ENCODE results near the gene PLBD1. TPM values are rescaled to one million over a fixed set of nuclear protein-coding genes. Genes with fewer than 3 reads are reported as not detected.

PLBD1 gene
- total RNA-seq, 6 donors from 2014 or later: 17.8 to 69.2 (median 36.5) TPM

GRCh38 chr12:14558473-14558959 is 9.2 kb downstream of the PLBD1 start:
- no peaks in the 10 kb centered on the region for H3K9me3 ChIP-seq
- WGBS, 2 donors: 46 to 61% methylated on average over 4 of the region's 4 CpGs
- H3K4me3 ChIP-seq: no peak overlapping the region
- H3K27me3 ChIP-seq: no peaks in the 10 kb centered on the region
- H3K27ac ChIP-seq: peak overlapping the region in 2 of 4 donors; percentile 10 to 28
- H3K36me3 ChIP-seq: no peaks in the 10 kb centered on the region
- ATAC-seq (ENCODE audit: low FRiP score in 2 of 2) (peak in 1 of 2 donors; percentile 41), DNase-seq (peak in 1 of 2 donors; percentile 29)
- H3K4me1 ChIP-seq: peaks cover 4 to 25% (median 19%) of the 10 kb centered on the region in 4 donors
- TF ChIP-seq POLR2A (IDR thresholded peaks at IDR 0.05) (no peak), EP300 (IDR thresholded peaks at IDR 0.05) (no peak), POLR2AphosphoS5 (IDR thresholded peaks at IDR 0.05) (no peak), CTCF (IDR thresholded peaks at IDR 0.05) (no peak)

- Histone ChIP-seq H3K9me3 (no peaks in the 10 kb centered on the region), H3K4me3 (no peak overlapping the region), H3K27me3 (no peaks in the 10 kb centered on the region), H3K4me1 (peaks cover 4 to 20% (median 17%) of the 10 kb centered on the region in 4 donors), H3K36me3 (no peaks in the 10 kb centered on the region), H3K27ac (peak overlapping the region in 1 of 4 donors; percentile 28)
- 77 to 93% methylated on average over 7 to 8 of the region's 8 CpGs for WGBS, 2 donors
- ATAC-seq (ENCODE audit: low FRiP score in 2 of 2) (no peak), DNase-seq (no peak)
- TF ChIP-seq EP300 (IDR thresholded peaks at IDR 0.05) (no peak), POLR2AphosphoS5 (IDR thresholded peaks at IDR 0.05) (no peak), POLR2A (IDR thresholded peaks at IDR 0.05) (no peak), CTCF (IDR thresholded peaks at IDR 0.05) (no peak)
Observed at GRCh38 chr12:14557966-14558365, 9.7 kb downstream of the PLBD1 start.

- DNase-seq (peak in 1 of 2 donors; percentile 94), ATAC-seq (ENCODE audit: low FRiP score in 2 of 2) (peak; percentile 92 to 94)
- peak overlapping the region in 1 of 4 donors; percentile 1 for H3K4me3 ChIP-seq
- no peak for TF ChIP-seq POLR2A (IDR thresholded peaks at IDR 0.05)
- peak in 3 of 6 experiments; percentile 8 to 35 (median 13) for TF ChIP-seq CTCF (IDR thresholded peaks at IDR 0.05)
- peak; percentile 39 to 49 for TF ChIP-seq POLR2AphosphoS5 (IDR thresholded peaks at IDR 0.05)
- peak in 1 of 4 donors; percentile 57 for TF ChIP-seq EP300 (IDR thresholded peaks at IDR 0.05)
- H3K27me3 ChIP-seq: no peaks in the 10 kb centered on the region
- no peaks in the 10 kb centered on the region for H3K36me3 ChIP-seq
- H3K27ac ChIP-seq: peak overlapping the region; percentile 32 to 69 (median 49)
- peaks cover 4 to 15% (median 15%) of the 10 kb centered on the region in 4 donors for H3K4me1 ChIP-seq
- WGBS, 2 donors: 13 to 15% methylated on average over 9 of the region's 9 CpGs
- H3K9me3 ChIP-seq: no peaks in the 10 kb centered on the region
Observed at GRCh38 chr12:14554281-14555007, 13.2 kb downstream of the PLBD1 start.

GRCh38 chr12:14548609-14549008 is 19.1 kb downstream of the PLBD1 start:
- no peaks in the 10 kb centered on the region for H3K9me3 ChIP-seq
- ATAC-seq (ENCODE audit: low FRiP score in 2 of 2) (no peak), DNase-seq (no peak)
- no peak overlapping the region for H3K4me3 ChIP-seq
- no peaks in the 10 kb centered on the region for H3K27me3 ChIP-seq
- H3K27ac ChIP-seq: no peak overlapping the region
- 89 to 95% methylated on average over 6 of the region's 6 CpGs for WGBS, 2 donors
- TF ChIP-seq EP300 (IDR thresholded peaks at IDR 0.05) (no peak), POLR2AphosphoS5 (IDR thresholded peaks at IDR 0.05) (no peak), CTCF (IDR thresholded peaks at IDR 0.05) (no peak), POLR2A (IDR thresholded peaks at IDR 0.05) (no peak)
- peaks cover 0 to 3% (median under 1%) of the 10 kb centered on the region in 4 donors for H3K4me1 ChIP-seq
- no peaks in the 10 kb centered on the region for H3K36me3 ChIP-seq

Data from upper lobe of left lung (tissue), 6 donors.